HG03097 (cell line): Measurements from ENCODE around the gene MMD2.

Experiments
- ATAC-seq: cut with Tn5 transposase; IDR thresholded peaks from one replicate; pipeline ENCODE4 v1.9.1; 2021; ENCODE audit not compliant: unreplicated experiment, low FRiP score

MMD2 gene

DNA sequence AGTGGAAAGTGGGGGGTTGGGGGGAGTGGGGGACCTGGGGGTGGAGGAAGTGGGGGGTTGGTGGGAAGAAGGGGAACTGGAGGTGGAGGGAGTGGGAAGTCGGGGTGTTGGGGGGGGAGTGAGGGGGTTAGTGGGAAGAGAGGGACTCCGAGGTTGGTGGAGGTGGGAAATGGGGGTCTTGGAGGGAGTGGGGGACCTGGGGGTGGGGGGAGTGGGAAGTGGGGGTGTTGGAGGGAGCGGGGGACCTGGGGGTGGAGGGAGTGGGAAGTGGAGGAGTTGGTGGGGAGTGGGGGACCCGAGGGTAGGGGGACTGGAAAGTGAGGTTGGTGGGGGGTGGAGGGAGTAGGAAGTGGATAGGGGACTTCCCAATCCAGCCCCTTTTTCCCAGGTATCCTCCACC lies 906 bp upstream of the MMD2 start:
- no peak for ATAC-seq

DNA sequence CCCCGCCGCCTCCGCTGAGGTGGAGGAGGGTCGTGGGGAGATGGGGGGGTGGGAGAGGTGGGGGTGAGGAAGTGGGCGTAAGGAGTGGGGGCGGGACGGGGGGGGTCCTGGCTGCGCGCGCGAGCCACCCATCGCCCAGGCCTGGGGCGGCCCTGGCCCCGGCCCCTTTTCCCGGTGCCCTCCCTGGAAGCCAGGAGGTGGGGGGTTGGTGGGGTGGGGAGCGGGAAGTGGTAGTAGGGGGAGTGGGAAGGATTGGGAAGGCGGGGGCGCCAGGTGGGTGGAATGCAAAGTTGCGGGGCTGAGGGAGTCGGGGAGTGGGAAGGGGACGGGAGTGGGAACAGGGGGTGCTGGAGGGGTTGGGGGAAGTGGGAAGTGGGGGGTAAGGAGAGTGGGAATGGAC lies 319 bp upstream of the MMD2 start:
- no peak for ATAC-seq

DNA sequence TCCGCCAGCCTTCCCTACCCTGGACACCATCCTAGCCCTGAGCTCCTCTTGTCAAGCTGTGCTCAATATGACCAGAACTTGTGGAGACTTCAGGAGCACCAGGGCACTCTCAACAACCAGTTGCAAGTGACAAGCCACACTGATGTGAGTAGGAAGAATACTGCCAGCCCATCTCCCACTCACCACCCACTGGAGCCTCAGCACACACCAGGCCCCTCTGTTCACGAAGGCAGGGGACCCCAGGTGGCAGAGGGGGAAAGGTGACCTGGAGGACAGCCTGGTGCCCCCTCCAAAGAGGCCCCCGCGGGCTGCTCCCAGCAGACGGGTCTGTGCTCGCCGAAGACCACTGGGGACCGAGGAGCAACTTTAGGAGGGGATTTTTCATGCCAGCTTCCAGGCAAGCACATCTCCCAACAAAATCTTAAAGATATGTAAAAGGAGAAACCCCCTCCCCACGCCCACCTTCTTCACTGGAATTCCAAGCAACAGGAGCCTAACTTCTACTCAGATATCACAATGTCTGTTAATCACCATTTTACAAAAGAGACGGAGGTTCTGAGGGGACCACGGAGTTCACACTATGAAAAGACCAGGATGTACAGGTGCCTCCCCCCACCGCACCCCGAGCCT lies 1.0 kb downstream of the MMD2 start:
- ATAC-seq = no peak

DNA sequence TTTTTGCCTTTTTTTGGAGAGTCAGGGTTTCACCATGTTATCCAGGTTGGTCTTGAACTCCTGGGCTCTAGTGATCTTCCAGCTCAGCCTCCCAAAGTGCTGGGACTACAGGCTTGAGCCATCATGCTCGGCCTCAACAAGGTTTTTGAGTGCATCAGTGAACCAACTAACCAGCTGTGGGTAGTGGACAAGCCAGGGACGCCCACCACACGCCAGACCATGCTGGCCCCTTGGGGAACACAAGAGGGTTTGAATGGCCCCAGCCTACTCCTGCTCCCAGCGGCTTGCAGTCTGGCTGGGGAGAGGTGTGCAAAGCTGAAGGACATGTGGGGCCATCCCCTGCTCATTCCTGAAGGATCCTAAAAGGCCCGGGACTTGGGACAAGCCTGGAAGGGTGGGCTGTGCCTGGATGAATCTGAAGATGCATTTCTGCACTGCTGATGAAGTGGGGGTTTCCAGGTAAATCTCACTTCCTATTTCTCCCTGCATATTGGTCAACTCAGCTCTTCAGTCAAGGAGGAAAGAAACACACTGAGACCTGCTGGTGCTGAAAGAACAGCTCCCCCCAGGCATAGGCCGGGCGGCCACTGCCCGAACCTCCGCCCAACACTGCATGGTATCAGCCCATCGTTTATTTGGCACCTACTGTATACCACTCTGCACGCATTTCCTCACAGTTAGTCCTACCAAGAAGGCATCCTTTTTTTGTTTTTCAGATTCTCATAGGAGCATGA lies 6.9 kb downstream of the MMD2 start:
- ATAC-seq = no peak

DNA sequence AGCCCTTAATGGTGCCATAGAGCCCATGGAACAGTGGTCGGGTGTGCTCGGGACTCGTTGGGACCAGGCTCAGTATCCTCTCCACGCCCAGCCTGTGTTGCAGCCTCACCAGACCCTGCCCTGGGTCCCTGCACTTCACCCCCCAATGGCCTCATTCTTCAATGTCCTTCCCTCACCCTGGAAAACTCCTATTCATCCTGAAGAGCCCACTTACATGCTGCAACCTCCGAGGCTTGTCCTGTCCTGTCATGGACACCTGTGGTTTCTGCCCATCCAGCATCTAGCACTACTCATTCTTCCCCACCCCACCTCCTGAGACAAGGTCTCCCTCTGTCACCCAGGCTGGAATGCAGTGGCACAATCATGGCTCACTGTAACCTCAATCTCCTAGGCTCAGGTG lies 7.7 kb downstream of the MMD2 start:
- ATAC-seq = no peak

DNA sequence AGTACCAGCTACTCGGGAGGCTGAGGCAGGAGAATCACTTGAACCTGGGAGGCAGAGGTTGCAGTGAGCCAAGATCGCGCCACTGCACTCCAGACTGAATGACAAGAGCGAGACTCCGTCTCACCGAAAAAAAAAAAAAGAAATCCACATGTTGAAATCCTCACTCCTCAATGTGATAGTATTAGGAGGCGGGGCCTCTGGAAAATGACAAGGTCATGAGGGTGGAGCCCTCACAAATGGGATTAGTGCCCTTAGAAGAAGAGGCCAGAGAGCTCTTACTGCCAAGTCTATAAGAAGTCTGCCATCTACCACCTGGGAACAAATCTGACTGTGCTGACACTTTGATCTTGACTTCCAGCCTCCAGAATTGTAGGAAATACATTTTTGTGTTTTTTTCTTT lies 10.6 kb downstream of the MMD2 start:
- no peak for ATAC-seq

DNA sequence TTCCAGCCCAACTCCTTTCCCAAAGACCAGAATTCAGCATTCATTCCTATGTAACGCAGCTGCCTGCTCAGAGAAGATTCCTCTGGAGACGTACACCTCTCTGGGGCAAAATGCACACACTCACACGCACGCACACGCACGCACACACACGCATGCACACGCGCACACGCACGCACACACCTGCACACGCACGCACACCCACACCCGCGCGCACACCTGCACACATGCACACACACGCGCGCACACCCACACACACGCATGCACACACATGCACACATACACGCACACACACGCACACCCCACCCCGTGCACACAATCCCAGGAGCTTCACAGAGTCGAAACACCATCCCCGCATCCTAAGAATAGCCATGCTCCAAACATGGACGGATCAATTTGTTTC lies 13.0 kb downstream of the MMD2 start:
- no peak for ATAC-seq

DNA sequence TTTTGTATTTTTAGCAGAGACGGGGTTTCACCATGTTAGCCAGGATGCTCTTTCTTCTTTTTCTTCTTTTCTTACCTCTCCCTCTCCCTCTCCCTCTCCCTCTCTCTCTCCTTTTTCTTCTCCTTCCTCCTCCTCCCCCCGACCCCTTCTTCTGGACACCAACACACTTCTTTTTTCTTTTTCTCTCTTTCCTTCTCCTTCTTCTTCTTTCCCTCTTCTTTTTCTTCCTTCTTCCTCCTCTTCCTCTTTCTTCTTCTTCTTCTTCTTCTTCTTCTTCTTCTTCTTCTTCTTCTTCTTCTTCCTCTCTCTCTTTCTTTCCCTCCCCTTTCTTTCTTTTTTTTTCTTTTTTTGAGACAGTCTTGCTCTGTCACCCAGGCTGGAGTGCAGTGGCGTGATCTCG lies 14.0 kb downstream of the MMD2 start:
- ATAC-seq = no peak

DNA sequence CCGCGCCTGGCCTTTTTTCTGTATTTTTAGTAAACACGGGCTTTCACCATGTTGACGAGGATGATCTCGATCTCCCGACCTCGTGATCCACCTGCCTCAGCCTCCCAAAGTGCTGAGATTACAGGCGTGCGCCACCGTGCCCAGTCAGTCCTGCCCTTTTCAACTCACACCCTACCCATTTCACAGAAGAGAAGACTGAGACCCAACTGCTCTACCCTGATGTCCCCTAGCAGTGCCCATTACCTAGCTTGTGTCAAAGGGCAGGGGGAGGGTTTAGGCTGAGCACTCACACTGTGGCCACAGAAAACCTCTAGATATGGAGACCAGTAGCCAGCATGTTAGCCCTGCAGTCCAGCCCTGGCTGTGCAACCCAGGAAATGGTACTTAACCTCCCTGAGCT lies 15.7 kb downstream of the MMD2 start:
- no peak for ATAC-seq

DNA sequence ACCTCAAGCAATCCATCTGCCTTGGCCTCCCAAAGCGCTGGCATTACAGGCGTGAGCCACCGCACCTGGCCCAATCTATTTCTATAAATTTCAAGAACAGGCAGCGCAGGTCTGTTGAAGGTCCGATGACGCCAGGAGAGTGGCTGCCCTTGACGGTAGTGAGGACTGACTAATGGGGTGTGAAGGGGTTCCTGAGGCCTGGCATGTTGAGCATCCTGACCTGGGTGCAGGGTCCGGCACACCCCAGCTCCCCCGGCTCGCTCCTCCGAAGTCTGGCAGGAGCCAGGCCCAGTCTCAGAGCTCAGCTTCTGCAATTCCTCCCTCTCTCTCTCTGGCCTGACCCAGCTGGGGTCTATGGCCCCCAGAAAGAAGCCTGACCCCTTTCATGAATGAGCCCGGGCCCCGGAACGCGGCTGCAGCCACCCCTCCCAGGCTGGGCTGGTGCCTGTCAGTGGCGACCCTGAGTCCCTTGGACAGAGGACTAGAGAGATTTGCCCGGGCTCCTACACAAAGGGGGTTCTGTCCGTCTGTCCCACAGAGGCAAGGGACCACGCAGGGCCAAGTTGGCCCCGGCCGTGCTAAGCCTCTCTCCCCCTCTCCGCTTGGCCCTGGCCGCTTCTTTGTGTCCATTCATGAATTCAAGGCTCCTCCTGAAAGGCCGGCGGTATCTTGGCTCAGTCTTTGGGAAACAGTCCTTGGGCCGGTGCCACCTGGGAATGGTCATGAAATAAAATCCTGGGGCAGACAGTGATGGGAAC lies 18.8 kb downstream of the MMD2 start:
- no peak for ATAC-seq

DNA sequence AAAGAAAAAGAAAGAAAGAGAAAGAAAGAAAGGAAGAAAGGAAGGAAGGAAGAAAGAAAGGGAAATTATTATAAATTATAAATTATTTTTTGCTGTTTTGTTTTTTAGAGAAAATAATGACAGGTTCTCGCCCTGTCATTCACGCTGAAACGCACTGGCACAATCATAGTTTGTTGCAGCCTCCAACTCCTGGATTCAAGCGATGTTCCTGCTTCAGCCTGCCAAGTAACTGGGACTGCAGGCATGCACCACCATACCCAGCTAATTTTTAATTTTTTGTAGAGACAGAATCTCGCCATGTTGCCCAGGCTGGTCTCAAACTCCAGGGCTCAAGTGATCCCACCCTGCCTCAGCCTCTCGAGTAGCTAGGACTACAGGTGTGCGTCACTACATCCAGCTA lies 21.6 kb downstream of the MMD2 start:
- no peak for ATAC-seq

DNA sequence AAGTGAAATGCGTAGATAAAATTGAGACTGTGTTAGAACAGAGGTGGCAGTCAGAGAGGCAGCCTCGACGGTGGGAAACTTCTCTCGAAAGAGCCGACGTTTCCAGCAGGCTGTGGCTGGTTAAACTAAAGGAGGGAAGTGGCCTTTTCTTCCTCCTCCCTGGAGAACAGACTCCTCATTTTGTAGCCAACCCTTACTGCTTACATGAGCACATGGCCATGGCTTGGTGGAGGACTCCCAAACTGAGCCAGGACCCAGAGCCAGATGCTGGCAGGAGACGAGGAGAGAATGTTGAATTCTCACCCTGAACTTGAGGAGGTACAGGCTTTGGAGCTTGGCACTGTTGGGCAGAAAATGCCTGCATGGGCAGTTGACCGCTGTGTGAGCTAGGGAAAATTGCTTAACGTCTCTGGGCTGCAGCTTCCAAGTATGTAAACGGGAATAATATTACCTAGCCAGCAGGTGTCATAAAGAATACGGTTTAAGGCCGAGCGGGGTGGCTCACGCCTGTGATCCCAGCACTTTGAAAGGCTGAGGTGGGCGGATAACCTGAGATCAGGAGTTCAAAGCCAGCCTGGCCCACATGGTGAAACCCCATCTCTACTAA lies 24.5 kb downstream of the MMD2 start:
- no peak for ATAC-seq

DNA sequence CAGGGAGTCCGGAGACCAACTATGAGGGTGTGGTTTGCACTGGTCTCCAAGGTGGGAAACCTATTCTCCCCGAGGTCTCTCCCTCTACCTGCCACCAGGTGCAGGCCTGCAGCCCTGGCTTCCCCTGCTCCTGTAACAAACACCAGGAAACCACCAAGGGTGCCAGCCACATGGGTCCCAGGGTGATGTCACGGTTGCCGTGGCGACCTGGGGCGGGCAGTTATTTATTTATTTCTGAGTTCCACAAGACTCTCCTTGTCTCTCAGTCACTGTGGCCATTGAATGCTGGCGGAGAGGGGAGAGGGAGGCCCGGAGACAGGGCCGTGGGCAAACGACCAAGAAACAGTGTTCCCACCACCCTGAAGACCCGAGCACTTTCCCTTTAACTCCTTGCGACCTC lies 27.0 kb downstream of the MMD2 start:
- ATAC-seq = no peak

DNA sequence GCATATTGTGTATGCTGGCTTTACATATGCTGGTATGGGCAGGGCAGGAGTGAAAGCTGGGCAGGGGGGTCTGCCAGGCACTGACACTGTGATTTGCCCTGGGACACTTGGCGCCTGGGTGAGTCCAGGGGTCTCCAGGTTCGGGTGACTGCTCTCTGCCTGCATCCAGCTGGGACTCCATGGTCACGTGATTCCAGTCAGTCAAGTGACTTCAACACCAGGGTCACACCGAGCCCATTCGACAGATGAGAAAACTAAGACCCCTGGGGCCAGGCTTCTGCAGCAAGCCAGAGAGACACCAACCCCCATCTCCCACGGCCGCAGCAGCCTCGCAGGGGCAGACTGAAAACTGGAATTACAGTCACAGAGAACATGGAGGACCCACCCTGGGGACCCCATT lies 30.0 kb downstream of the MMD2 start:
- ATAC-seq = no peak

DNA sequence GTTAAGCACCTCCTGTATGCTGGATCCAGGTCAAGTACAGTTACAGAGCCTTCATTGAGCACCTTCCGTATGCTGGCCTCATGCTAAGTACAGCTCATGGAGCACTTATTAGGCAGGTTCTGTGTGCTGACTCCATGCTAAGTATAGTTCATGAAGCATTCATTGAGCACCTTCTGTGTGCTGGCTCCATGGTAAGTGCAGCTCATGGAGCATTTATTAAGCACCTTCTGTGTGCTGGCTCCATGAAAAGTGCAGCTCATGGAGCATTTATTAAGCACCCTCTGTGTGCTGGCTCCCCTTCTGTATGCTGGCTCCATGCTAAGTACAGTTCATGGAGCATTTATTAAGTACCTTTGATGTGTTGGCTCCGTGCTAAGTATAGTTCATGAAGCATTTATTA lies 30.5 kb downstream of the MMD2 start:
- ATAC-seq = no peak

DNA sequence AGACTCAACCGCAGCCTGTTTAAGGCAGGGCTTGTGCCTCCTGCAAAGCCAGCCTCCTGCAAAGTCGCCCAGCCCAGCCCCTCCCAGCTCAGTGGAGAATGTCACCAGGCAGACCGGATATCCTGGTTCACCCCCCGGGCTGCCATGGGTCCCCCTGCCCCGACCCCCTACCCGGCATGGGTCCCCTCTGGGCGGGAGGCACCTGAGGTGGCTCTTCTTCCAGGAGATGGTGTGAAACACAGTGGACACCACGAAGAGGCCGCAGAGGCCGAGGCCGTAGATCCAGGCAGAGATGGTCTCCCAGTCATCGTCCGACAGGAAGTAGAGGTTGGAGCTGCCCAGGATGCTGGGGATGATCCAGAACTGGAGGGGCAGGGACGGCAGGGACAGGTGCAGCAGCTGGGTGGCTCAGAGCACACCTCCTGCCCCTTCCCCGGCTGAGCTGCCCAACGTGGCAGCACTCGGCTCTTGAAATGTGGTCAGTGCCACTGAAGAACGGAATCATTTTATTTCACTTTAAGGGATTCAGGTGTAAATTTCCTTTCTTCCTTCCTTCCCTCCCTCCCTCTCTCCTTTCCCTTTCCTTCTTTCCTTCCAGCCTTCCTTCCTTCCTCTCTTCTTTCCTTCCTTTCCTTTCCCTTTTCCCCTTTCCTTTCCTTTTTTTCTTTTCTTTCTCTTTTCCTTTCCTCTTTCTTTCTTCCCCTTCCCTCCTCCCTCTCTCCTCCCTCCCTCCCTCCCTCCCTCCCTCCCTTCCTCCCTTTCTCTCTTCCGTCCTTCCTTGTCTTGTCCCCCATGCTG lies 38.8 kb downstream of the MMD2 start:
- ATAC-seq = no peak

DNA sequence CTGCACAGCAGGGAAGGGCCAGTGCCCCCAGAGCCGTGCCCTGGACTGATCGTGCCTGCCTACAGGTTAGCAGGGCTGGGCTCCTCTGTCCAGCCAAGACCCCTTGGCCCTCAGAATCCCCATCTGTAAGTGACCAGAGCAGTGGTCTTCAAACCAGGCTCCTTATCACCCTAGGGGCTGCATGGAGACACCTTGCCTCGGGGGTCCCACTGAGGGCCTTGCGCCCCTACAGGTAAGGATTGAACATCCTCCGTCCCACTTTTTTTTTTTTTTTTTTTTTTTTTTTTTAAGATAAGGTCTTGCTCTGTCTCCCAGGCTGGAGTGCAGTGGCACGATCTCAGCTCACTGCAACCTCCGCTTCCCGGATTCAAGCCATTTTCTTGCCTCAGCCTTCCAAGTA lies 42.9 kb downstream of the MMD2 start:
- ATAC-seq = no peak

DNA sequence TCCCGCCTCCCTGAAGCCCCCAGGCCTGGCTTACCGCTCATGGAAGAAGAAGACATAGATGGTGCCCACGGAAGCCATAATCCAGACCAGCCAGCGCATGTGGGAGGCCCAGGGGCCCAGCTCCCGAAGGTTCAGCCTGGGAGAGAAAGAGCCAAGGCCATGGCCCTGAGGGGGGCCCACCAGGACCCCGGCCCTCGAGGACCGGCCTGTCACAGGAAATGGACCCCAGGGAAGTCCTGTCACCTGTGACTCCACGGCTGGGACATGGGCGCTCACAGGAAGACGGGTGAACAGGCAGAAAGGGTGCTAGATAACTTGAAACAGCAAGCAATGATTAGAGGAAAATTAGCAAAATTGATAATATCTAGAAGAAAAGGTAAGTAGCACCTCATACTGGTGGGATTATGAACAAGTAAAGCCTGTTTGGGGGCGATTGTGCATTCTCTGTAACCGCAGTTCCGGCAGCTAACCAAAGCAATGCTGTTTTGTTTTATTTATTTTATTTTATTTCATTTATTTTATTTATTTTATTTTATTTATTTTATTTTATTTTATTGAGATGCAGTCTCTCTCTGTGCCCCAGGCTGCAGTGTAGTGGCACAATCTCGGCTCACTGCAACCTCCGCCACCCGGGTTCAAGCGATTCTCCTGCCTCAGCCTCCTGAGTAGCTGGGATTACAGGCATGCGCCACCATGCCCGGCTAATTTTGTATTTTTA lies 47.7 kb downstream of the MMD2 start:
- no peak for ATAC-seq

DNA sequence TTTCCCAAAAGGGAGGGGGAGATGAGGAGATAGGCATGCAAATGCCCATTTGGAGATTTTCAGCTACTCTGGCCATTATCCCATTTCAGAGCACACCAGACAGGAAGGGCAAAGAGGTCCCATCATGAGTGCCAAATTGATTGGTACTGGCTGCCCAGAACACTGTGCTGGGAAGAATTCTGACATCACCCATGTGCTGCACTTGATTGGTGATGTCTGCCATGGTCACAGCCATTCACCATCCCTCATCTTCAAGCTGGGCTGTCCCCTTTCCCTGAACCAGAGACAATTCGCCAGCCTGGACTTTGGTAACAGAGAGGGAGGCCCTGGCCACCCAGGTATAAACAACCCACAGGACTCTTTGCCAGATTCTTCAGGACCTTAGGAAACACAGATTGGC lies 52.3 kb downstream of the MMD2 start:
- no peak for ATAC-seq

DNA sequence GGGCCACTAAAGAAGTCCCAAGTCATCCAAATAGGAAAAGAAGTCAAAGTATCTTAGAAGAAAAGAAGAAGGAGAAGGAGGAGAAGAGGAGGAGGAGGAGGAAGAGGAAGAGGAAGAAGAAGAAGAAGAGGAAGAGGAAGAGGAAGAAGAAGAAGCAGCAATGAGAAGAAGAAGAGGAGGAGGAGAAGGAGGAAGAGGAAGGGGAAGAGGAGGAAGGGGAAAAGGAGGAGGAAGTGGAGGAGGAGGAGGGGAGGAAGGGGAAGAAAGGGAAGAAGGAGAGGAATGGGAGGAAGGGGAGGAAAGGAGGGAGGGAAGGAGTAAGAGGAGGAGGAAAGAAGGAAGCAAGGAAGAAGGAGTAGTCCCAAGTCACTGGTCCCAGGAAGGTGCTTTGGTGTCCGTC lies 53.8 kb downstream of the MMD2 start:
- no peak for ATAC-seq
